Activated CD8-positive, alpha-beta memory T cell treated with anti-CD3 and anti-CD28 coated beads, Interleukin-2, amount 50 U/mL, for 1 hour (primary cell): ENCODE measurements around the gene EIF2AK3.
"Not testable (repeated sequence)": the region's sequence is repeated elsewhere in the genome, so short reads cannot be mapped to it uniquely, and the experiment has no call there.

Source experiments
- DNase-seq: peaks from one replicate; pipeline ENCODE4 v3.0.0-alpha.2; 2020; ENCODE audit errors: extremely low read depth

The EIF2AK3 gene

GRCh38 chr2:88627055-88627855 is at the start of gene EIF2AK3:
EIF2AK3 (minus strand) TSS chr2:88627464; CDS start chr2:88627274, 190 bp downstream.
- DNase-seq, result peak; percentile 95

DNA sequence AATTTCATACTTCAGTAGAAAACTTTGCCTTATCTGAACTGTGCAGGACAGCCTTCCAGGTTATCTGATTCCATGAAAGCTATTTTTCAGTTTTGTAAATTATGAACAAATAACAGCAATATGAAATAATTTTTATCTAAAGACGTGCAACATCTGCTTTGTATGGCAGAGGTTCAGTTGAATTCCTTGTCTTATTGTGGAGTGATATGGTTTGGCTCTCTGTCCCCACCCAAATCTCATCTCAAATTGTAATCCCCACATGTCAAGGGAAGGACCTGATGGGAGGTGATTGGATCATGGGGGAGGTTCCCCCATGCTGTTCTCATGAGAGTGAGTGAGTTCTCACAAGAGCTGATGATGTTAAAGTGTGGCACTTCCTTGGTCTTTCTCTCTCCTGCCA is 46.1 kb upstream of the EIF2AK3 start:
- DNase-seq, result no peak

DNA sequence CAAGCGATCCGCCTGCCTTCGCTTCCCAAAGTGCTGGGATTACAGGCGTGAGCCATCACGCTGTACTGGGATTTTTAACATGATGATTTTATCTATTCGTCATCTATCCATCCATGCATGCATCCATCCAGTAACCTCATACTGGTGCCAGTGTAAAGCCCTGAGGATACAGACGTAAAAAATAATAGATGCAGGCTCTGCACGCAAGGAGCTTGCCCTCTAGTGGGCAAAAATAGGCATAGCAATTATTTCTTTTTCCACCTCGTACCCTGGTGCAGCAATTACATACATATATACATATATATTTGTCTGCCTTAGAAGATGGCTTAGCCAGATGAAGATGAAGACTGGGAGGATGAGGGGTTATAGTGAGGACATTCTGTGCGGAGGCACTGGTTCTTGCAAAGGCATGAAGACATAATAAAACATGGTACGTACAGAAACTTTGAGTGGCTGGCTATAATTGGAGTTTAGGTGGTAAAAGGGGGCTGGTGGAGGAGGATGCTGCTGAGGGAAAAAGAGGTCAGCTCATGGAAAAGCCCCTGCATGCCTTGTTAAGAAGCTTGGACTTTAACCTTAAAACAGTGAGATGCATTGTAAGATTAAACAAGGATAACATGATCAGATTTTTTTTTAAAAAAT is 44.6 kb upstream of the EIF2AK3 start:
- no peak for DNase-seq

DNA sequence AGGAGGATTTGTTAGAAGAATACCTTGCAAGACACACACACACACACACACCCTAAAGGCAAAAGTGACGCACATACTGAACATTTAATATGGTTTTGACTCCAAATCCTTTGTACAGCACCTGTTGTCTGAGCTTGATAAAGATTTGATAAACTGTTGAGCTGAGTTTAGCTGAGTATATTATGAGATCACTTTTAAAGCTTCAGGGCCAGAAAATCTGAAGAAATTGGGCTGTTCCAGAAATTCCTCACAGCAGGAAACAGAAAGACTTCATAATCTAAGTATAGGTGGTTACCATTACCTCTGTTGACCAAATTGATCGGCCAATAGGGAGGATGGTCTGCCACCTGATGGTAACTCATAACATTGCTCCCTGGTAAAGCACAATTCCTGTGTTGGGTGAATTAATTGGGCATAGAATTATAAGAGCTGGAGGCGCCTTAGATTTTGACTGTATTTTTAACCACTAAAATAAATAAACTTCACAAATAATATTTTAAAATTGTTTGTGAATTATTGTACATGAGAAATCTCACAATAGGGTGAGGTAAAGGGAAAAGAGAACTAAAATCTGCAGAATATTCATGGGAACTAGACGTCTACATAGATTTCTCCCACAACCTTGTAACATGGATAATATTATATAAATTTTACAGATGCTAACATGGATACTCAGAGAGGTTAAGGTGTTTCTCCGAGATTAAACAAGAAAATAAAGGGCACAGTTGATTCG is 42.4 kb upstream of the EIF2AK3 start:
- DNase-seq, result no peak

DNA sequence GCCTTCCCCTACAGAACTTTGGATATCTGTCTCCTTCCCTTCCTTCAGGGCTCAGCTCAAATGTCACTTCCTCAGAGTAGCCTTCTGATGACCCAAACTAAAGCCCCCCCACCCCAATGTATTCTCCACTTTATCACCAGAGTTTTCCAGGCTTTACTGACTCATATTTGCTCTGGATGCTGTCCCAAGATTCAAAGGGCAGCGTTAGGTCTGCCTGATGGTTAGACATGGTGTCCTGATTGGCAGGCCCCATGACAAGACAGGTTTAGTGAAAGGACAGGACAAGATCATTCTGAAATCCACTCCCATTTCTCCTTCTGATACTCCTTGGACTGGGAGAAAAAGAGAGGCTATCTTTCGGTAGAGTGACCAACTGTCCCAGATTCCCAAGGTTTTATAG is 41.6 kb upstream of the EIF2AK3 start:
- no peak for DNase-seq

DNA sequence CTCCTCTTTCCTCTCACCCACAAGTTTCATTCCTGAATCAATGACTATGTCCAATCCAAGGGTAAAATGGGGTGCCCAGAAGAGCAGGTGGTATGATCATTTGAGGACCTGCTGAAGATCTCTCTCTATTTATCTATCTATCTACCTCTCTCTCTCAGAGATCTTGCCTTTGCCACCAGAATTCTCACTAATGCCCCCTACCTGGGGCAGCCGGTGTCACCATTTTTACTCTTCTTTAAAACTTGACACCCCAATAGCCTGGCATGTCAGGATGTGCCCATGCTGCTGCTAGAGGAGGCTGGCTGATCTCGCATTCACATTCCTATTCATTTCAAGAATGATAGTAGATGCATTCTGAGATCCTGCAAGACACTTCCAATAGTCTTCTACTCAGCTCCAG is 40.0 kb upstream of the EIF2AK3 start:
- no peak for DNase-seq

- no peak for DNase-seq
Measured at GRCh38 chr2:88666576-88666975, 39.3 kb upstream of the EIF2AK3 start.

DNA sequence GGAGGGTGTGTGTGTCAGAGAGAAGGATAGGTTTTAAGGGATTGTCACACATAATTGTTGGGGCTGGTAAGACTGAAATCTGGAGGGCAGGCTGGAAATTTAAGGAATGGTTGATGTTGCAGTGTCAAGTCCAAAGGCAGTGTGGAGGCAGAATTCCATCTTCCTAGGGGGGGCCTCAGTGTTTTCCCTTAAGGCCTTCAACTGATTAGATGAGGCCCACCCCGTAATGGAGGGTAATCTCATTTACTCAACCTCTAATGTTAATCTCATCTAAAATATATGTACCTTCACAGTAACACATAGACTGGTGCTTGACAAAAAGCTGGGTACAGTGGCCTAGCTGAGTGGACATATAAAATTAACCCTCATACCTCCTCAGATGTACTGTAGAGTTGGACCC is 33.4 kb upstream of the EIF2AK3 start:
- no peak for DNase-seq

- no peak for DNase-seq
Measured at GRCh38 chr2:88659538-88659915, 32.3 kb upstream of the EIF2AK3 start.

- no peak for DNase-seq
Measured at GRCh38 chr2:88658881-88659537, 31.7 kb upstream of the EIF2AK3 start.

DNA sequence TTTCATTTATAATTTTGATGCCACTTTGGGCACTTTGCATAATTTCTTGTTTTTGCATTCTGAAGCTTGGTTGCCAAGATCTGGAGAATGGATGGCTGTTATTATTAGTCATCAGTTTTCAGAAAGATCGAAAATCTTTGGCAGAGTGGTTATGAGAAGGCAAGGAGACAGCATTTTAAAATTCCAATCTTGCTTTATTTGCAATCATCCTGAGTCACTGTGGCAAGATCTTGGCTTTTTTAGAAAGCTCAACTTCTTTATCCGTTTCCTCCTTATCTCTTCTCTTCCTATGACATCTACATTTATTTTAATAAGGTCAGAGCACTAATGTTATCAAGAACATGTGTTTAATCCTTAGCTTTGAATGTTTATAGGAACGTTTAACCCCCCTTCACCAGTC is 31.1 kb upstream of the EIF2AK3 start:
- DNase-seq, result no peak

DNA sequence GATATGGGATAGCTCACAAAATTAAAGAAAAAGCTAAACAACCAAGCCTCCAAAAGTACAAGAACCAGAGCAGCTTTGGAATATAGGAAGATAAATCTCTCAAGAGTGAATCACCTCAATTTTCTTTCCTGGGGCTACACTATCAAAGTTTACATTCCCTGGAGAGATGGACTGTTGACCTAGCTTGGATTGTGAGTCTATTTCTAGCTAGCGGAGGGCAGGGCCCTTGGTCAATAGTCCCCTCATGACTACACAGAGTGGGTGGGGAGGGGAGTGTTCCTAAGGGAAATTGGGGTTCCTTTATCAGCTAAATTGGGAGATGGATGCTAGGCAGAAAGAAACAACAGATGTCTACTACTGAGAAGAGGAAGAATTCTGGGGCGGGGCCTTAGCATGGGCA is 29.9 kb upstream of the EIF2AK3 start:
- no peak for DNase-seq

DNA sequence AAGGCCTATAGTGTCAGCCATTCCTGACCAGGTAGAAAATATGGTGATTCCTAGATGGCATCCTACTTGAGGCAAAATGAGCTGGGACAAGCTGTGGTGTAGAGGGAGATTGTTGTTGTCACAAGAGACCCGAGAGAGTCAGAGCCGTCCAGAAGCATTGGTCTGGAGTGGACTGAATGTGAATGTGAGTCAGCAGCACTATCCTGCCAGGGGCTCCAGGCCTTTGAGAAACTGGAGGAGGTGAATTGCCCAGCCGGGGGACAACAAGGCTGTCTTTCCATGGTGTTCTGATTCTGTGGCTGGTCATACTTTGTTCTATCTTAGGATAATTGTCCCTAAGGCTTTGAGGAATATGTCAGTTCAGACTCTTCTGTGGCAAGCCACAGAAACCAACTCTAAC is 29.4 kb upstream of the EIF2AK3 start:
- DNase-seq, result no peak

- no peak for DNase-seq
Measured at GRCh38 chr2:88654714-88655113, 27.4 kb upstream of the EIF2AK3 start.

- no peak for DNase-seq
Measured at GRCh38 chr2:88651646-88652045, 24.4 kb upstream of the EIF2AK3 start.

- DNase-seq, result not testable (repeated sequence)
Measured at GRCh38 chr2:88645291-88645882, 18.1 kb upstream of the EIF2AK3 start.

- no peak for DNase-seq
Measured at GRCh38 chr2:88642278-88642677, 15.0 kb upstream of the EIF2AK3 start.

DNA sequence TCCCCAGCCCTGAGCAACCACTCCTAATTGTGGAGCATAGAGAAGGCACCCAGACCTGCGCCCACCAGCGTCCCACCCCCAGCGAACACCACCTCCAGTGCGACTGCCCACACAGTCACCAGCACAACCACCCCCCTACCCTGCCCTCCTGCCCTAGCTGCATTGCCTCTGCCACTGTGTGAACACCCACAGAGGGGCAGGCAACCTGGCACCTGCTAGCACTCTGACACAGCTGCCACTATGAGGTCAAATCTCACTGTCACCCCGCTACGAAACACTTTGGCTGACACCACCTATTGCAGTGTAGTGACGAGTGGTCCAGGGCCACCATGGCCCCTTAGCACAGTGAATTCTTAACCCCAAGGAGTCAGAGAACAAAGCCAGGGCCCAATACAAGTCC is 14.1 kb upstream of the EIF2AK3 start:
- DNase-seq, result no peak

DNA sequence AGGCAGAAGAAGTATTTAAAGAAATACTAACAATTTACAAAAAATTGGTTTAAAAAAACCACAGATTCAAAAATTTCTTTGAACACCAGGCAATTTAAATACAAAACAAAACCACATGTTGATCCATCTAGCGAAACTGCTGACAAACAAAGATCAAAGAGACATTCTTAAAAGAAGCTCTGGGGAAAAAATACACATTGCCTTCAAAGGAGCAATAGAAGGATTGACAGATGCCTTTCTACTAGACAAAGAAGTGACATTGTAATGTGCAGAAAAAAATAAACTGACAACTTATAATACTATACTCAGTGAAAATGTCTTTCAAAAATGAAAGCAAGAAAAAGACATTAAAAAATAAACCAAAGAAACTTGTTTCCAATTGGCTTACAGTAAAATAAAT is 12.6 kb upstream of the EIF2AK3 start:
- DNase-seq, result no peak

- no peak for DNase-seq
Measured at GRCh38 chr2:88638743-88639142, 11.5 kb upstream of the EIF2AK3 start.

- no peak for DNase-seq
Measured at GRCh38 chr2:88638123-88638650, 10.9 kb upstream of the EIF2AK3 start.

DNA sequence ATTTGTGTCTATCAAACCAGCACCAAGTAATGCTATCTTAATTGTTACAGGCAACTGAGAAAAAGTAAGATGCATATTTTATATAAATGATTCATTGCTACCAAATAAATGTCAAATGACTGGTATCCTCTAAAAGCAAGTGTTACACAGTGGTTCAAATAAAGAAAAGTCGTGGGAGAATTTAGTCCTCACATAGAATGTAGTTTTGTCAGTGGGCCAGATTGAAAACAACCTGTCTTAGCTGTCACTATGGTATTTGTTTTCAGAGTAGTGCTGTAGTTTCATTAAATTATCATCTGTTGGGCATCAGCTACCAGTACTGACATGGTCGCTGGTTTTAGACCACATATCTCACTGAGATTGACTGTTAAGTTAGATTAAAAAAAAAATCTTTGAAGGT is 10.2 kb upstream of the EIF2AK3 start:
- DNase-seq, result no peak
